ENCODE results near the gene ARHGAP31. TPM values are rescaled to one million over a fixed set of nuclear protein-coding genes. Genes with fewer than 3 reads are reported as not detected.
"Not testable (repeated sequence)": the region's sequence is repeated elsewhere in the genome, so short reads cannot be mapped to it uniquely, and the experiment has no call there.

Gene ARHGAP31
- total RNA-seq, 2 donors from 2014 or later, result 10.7 to 12.1 TPM

GRCh38 chr3:119362940-119363725 lies 69.0 kb downstream of the ARHGAP31 start:
- ATAC-seq (no peak), DNase-seq (no peak)
- intact Hi-C loops (cut with DNase I, micrococcal nuclease), result no loop called here

GRCh38 chr3:119364401-119364800 lies 70.2 kb downstream of the ARHGAP31 start:
- no peak for DNase-seq

GRCh38 chr3:119365418-119365817 lies 71.2 kb downstream of the ARHGAP31 start:
- ATAC-seq (no peak), DNase-seq (no peak)
- intact Hi-C loops (cut with DNase I, micrococcal nuclease), result no loop called here

More at GRCh38 chr3:119364401-119364800, 70.2 kb downstream of the ARHGAP31 start:
- no peak for ATAC-seq
- intact Hi-C loops (cut with DNase I, micrococcal nuclease), result no loop called here

GRCh38 chr3:119367000-119367399 lies 72.8 kb downstream of the ARHGAP31 start:
- ATAC-seq (no peak), DNase-seq (no peak)
- intact Hi-C loops (cut with DNase I, micrococcal nuclease), result no loop called here

- intact Hi-C loops (cut with DNase I, micrococcal nuclease), result no loop called here
- no peak for ATAC-seq
- DNase-seq, result no peak
Measured at GRCh38 chr3:119368298-119368697, 74.1 kb downstream of the ARHGAP31 start.

- ATAC-seq; intact Hi-C loops (cut with DNase I, micrococcal nuclease); DNase-seq: not testable (repeated sequence)
Measured at GRCh38 chr3:119371786-119372185, 77.6 kb downstream of the ARHGAP31 start.

- intact Hi-C loops (cut with DNase I, micrococcal nuclease), result no loop called here
- no peak for DNase-seq
- ATAC-seq, result no peak
Measured at GRCh38 chr3:119375106-119375505, 80.9 kb downstream of the ARHGAP31 start.

- DNase-seq (no peak), ATAC-seq (no peak)
- intact Hi-C loops (cut with DNase I, micrococcal nuclease), result no loop called here
Measured at GRCh38 chr3:119375510-119375909, 81.3 kb downstream of the ARHGAP31 start.

- no peak for DNase-seq
- intact Hi-C loops (cut with DNase I, micrococcal nuclease), result no loop called here
- no peak for ATAC-seq
Measured at GRCh38 chr3:119376758-119377157, 82.6 kb downstream of the ARHGAP31 start.

- intact Hi-C loops (cut with DNase I, micrococcal nuclease), result no loop called here
- ATAC-seq, result no peak
- DNase-seq, result no peak
Measured at GRCh38 chr3:119378259-119378803, 84.1 kb downstream of the ARHGAP31 start.

- ATAC-seq (no peak), DNase-seq (no peak)
- intact Hi-C loops (cut with DNase I, micrococcal nuclease), result no loop called here
Measured at GRCh38 chr3:119380697-119381096, 86.5 kb downstream of the ARHGAP31 start.

- intact Hi-C loops (cut with DNase I, micrococcal nuclease), result no loop called here
- ATAC-seq, result no peak
- no peak for DNase-seq
Measured at GRCh38 chr3:119382134-119382533, 88.0 kb downstream of the ARHGAP31 start.

- ATAC-seq (no peak), DNase-seq (no peak)
- intact Hi-C loops (cut with DNase I, micrococcal nuclease), result no loop called here
Measured at GRCh38 chr3:119388577-119388976, 94.4 kb downstream of the ARHGAP31 start.

- no peak for ATAC-seq
- intact Hi-C loops (cut with DNase I, micrococcal nuclease), result no loop called here
Measured at GRCh38 chr3:119395923-119396358, 101.8 kb downstream of the ARHGAP31 start.

GRCh38 chr3:119396870-119397269 lies 102.7 kb downstream of the ARHGAP31 start:
- DNase-seq, result no peak
- ATAC-seq, result no peak
- intact Hi-C loops (cut with DNase I, micrococcal nuclease), result no loop called here

More at GRCh38 chr3:119395923-119396358, 101.8 kb downstream of the ARHGAP31 start:
- DNase-seq, result no peak

GRCh38 chr3:119400466-119400865 lies 106.3 kb downstream of the ARHGAP31 start:
- intact Hi-C loops (cut with DNase I, micrococcal nuclease), result no loop called here
- DNase-seq (no peak), ATAC-seq (no peak)

- intact Hi-C loops (cut with DNase I, micrococcal nuclease), result no loop called here
- DNase-seq, result no peak
- no peak for ATAC-seq
Measured at GRCh38 chr3:119401069-119401468, 106.9 kb downstream of the ARHGAP31 start.

GRCh38 chr3:119401503-119402440 lies 107.6 kb downstream of the ARHGAP31 start:
- ATAC-seq, result no peak
- intact Hi-C loops (cut with DNase I, micrococcal nuclease), result no loop called here
- DNase-seq, result no peak

GRCh38 chr3:119402791-119403190 lies 108.6 kb downstream of the ARHGAP31 start:
- intact Hi-C loops (cut with DNase I, micrococcal nuclease), result no loop called here
- no peak for DNase-seq

More at GRCh38 chr3:119402791-119403190, 108.6 kb downstream of the ARHGAP31 start:
- ATAC-seq, result no peak
